IMR-90 (cell line): ENCODE data around the gene STYK1. TPM values are rescaled to one million over a fixed set of nuclear protein-coding genes. Genes with fewer than 3 reads are reported as not detected.

ENCODE experiments used
- ATAC-seq: fragments of 200-7000 bp; cut with Tn5 transposase; 2 replicates; pipeline ENCODE4 v1.9.1; 2020; ENCODE audit warnings: low read depth, mild to moderate bottlenecking, moderate library complexity
- BruUV-seq: library from RNA; stranded (reverse); fragments of 400-500 nt; replicated peaks from 2 replicates; lab custom pipeline; 2021; lab: Mats Ljungman, UMichigan
- CTCF ChIA-PET: fragments of 300-600 bp; formaldehyde crosslinking; extraction: SDS; loops from one replicate; lab custom pipeline; 2021; ENCODE audit warnings: antibody characterized with exemption; lab: Yijun Ruan, JAX
- POLR2A ChIA-PET: fragments of 300-600 bp; sonication (Branson Sonifier 250); formaldehyde crosslinking; loops from one replicate; lab custom pipeline; 2022; ENCODE audit warnings: antibody characterized with exemption; ENCODE audit not compliant: unreplicated experiment; lab: Charles Lee
- DNase-seq: peaks from one replicate; pipeline ENCODE4 v3.0.0; 2013
- H2AFZ ChIP-seq: replicated peaks from 2 replicates; pipeline ENCODE3; 2013; ENCODE audit warnings: low read length, mild to moderate bottlenecking; ENCODE audit not compliant: poor library complexity
- H2AK5ac ChIP-seq: 2 replicates; pipeline ENCODE4 v1.6.1; 2013; ENCODE audit warnings: low read depth, low read length, inconsistent platforms
- H2AK9ac ChIP-seq: replicated peaks from 2 replicates; pipeline ENCODE3; 2013; ENCODE audit warnings: mild to moderate bottlenecking, low read depth, low read length, moderate library complexity; ENCODE audit not compliant: poor library complexity
- H2BK120ac ChIP-seq: 2 replicates; pipeline ENCODE4 v1.6.1; 2013; ENCODE audit warnings: low read depth, low read length, inconsistent platforms
- H2BK15ac ChIP-seq: 3 replicates; pipeline ENCODE4 v1.6.1; 2013; ENCODE audit warnings: low read depth, low read length, inconsistent platforms
- H2BK20ac ChIP-seq: 2 replicates; pipeline ENCODE4 v1.6.1; 2013; ENCODE audit warnings: low read depth, mild to moderate bottlenecking, inconsistent platforms, low read length, moderate library complexity
- H2BK5ac ChIP-seq: 2 replicates; pipeline ENCODE4 v1.6.1; 2013; ENCODE audit warnings: mild to moderate bottlenecking, low read depth, low read length, inconsistent platforms; ENCODE audit not compliant: poor library complexity, severe bottlenecking
- H3K14ac ChIP-seq: replicated peaks from 2 replicates; pipeline ENCODE4 v1.6.1; 2013; ENCODE audit warnings: low read depth, low read length, inconsistent platforms
- H3K18ac ChIP-seq: 2 replicates; pipeline ENCODE4 v1.6.1; 2013; ENCODE audit warnings: low read depth, low read length, control low read depth
- H3K23ac ChIP-seq: 2 replicates; pipeline ENCODE4 v1.6.1; 2013; ENCODE audit warnings: low read depth, low read length, inconsistent platforms
- H3K27ac ChIP-seq: 2 replicates; pipeline ENCODE4 v1.5.1; 2013; ENCODE audit warnings: mild to moderate bottlenecking, control low read depth, low read length; ENCODE audit not compliant: insufficient read depth
- H3K27me3 ChIP-seq: 2 replicates; pipeline ENCODE4 v1.6.1; 2013; ENCODE audit warnings: low read length; ENCODE audit not compliant: control insufficient read depth, insufficient read depth
- H3K36me3 ChIP-seq: 2 replicates; pipeline ENCODE4 v1.6.1; 2013; ENCODE audit warnings: low read length, mixed read lengths; ENCODE audit not compliant: control insufficient read depth, insufficient read depth
- H3K4ac ChIP-seq: 2 replicates; pipeline ENCODE4 v1.6.1; 2013; ENCODE audit warnings: low read depth, low read length, inconsistent platforms
- H3K4me1 ChIP-seq: 2 replicates; pipeline ENCODE4 v1.6.1; 2013; ENCODE audit warnings: low read length, mixed read lengths; ENCODE audit not compliant: control insufficient read depth, insufficient read depth
- H3K4me2 ChIP-seq: 2 replicates; pipeline ENCODE4 v1.6.1; 2013; ENCODE audit warnings: low read depth, mild to moderate bottlenecking, control low read depth, low read length, moderate library complexity
- H3K4me3 ChIP-seq: 2 replicates; pipeline ENCODE4 v1.5.1; 2013; ENCODE audit warnings: low read depth, mild to moderate bottlenecking, control low read depth, low read length, moderate library complexity; ENCODE audit not compliant: insufficient read depth
- H3K56ac ChIP-seq: 2 replicates; pipeline ENCODE4 v1.6.1; 2013; ENCODE audit warnings: low read length, inconsistent platforms; ENCODE audit not compliant: insufficient read depth; ENCODE audit errors: extremely low read depth
- H3K79me1 ChIP-seq, 2 experiments: 2 replicates each; pipeline ENCODE4 v1.6.1; 2013; ENCODE audit warnings: low read length in 2 of 2, inconsistent platforms in 1 of 2, low read depth in 1 of 2
- H3K9ac ChIP-seq: 2 replicates; pipeline ENCODE4 v1.6.1; 2013; ENCODE audit warnings: low read depth, low read length, control low read depth
- H3K9me1 ChIP-seq: 2 replicates; pipeline ENCODE4 v1.6.1; 2013; ENCODE audit warnings: low read length, inconsistent platforms; ENCODE audit not compliant: insufficient read depth
- H3K9me3 ChIP-seq: 2 replicates; pipeline ENCODE4 v1.6.1; 2013; ENCODE audit warnings: low read length; ENCODE audit not compliant: control insufficient read depth, insufficient read depth
- H4K20me1 ChIP-seq: 2 replicates; pipeline ENCODE4 v1.6.1; 2013; ENCODE audit warnings: low read length, inconsistent platforms; ENCODE audit not compliant: insufficient read depth
- H4K5ac ChIP-seq: 2 replicates; pipeline ENCODE4 v1.6.1; 2013; ENCODE audit warnings: mild to moderate bottlenecking, low read depth, low read length, control low read depth
- H4K8ac ChIP-seq, 2 experiments: 2 replicates each; pipeline ENCODE4 v1.6.1; 2013; ENCODE audit warnings: low read depth in 2 of 2, low read length in 2 of 2, control low read depth in 1 of 2, inconsistent platforms in 1 of 2
- H4K91ac ChIP-seq: 2 replicates; pipeline ENCODE4 v1.6.1; 2013; ENCODE audit warnings: low read depth, low read length, inconsistent platforms; ENCODE audit not compliant: insufficient read depth
- BHLHE40 ChIP-seq: fragments of 150-350 bp; IDR thresholded peaks from 2 replicates; pipeline ENCODE4 v1.6.1; 2016; ENCODE audit warnings: mild to moderate bottlenecking, low read depth, low read length
- CEBPB ChIP-seq: IDR thresholded peaks from 2 replicates; pipeline ENCODE4 v1.6.1; 2012; ENCODE audit warnings: low read depth, low read length, improper control_type of control experiment
- CHD1 ChIP-seq: IDR thresholded peaks from 2 replicates; pipeline ENCODE4 v1.6.1; 2012; ENCODE audit warnings: low read depth, low read length, improper control_type of control experiment
- POLR2A ChIP-seq: IDR thresholded peaks from 2 replicates; pipeline ENCODE4 v1.6.1; 2012; ENCODE audit warnings: mild to moderate bottlenecking, low read depth, low read length
- USF2 ChIP-seq: fragments of 150-350 bp; IDR thresholded peaks from 2 replicates; pipeline ENCODE4 v1.6.1; 2017; ENCODE audit warnings: mild to moderate bottlenecking, antibody characterized with exemption, low read length, low read depth
- WGBS, 2 experiments: methylation state at CpG; one replicate each; pipeline versions ENCODE4 v1.1.5 to v1.1.7; 2013; ENCODE audit warnings: missing lambda C conversion rate in 2 of 2; ENCODE audit not compliant: insufficient read length in 1 of 2; ENCODE audit errors: extremely low coverage in 2 of 2; 5-methylcytosine and 5-hydroxymethylcytosine counted together
- dilution Hi-C: fragments of 300-500 bp; cut with HindIII; formaldehyde crosslinking; loops from one replicate; pipeline ENCODE4 v1.14.3; 2018; ENCODE audit warnings: low sequenced_read_pairs; ENCODE audit not compliant: unreplicated experiment
- in situ Hi-C: fragments of 300-500 bp; cut with MboI; formaldehyde crosslinking; loops from 3 replicates; pipeline ENCODE4 v1.14.3; 2019; ENCODE audit warnings: low sequenced_read_pairs, inconsistent platforms, mixed read lengths
- intact Hi-C: fragments of 100-400 bp; cut with micrococcal nuclease; formaldehyde crosslinking; loops from 2 replicates; pipeline ENCODE4 v1.10.0; 2022
- polyA plus RNA-seq, 3 experiments: library from polyadenylated mRNA; depleted of rRNA; stranded (reverse); fragments of >200 nt; gene quantifications; 2 replicates each; pipeline ENCODE4 v1.2.3, GENCODE V29; 2012; ENCODE audit warnings: low replicate concordance in 1 of 3
- total RNA-seq: library from RNA; depleted of rRNA; stranded (reverse); fragments of >200 nt; gene quantifications from 2 replicates; pipeline ENCODE4 v1.2.3, GENCODE V29; 2012

STYK1 gene
- total and polyA plus RNA-seq, 2 of the 4 experiments (the other 2 are of a cell fraction): 0.36 to 0.72 TPM

- Histone ChIP-seq H3K36me3 (no peaks in the 10 kb centered on the region), H3K9me1 (no peaks in the 10 kb centered on the region), H3K9me3 (no peaks in the 10 kb centered on the region), H3K27me3 (no peaks in the 10 kb centered on the region), H3K4me2 (peak overlapping the region; percentile 43; the same call in 1 of the 2 replicates), H2AK5ac (peak overlapping the region; percentile 83; the same call in 1 of the 2 replicates), H3K9ac (no peak overlapping the region), H2BK15ac (peak overlapping the region; percentile 35; the same call in 1 of the 3 replicates), H3K23ac (peak overlapping the region; percentile 80), H4K5ac (no peak overlapping the region; the same call in 1 of the 2 replicates), H3K14ac (peak overlapping the region; percentile 55), H3K4me3 (no peak overlapping the region), H3K79me1 (no peaks in the 10 kb centered on the region), H3K4me1 (peaks cover 6% of the 10 kb centered on the region; the same call in 1 of the 2 replicates), H2BK120ac (peak overlapping the region; percentile 89), H3K56ac (peak overlapping the region; percentile 37; the same call in 1 of the 2 replicates), H3K18ac (peak overlapping the region; percentile 87; the same call in 1 of the 2 replicates), H2AK9ac (no peak overlapping the region), H3K4ac (peak overlapping the region; percentile 80), H2BK20ac (peak overlapping the region; percentile 84), H2BK5ac (peak overlapping the region; percentile 76), H4K8ac (peak overlapping the region; percentile 44 to 84), H2AFZ (no peak overlapping the region), H4K20me1 (no peaks in the 10 kb centered on the region), H4K91ac (peak overlapping the region; percentile 68), H3K27ac (no peak overlapping the region)
- in situ Hi-C loops: no loop called here
- ChIA-PET CTCF (no interaction called here), POLR2A (no interaction called here)
- WGBS, 2 experiments: 0% methylated on average over 1 of the region's 5 CpGs; no CpG with 5 or more reads in 1 of the 2 experiments
- ATAC-seq (peak; percentile 86), DNase-seq (peak; percentile 71)
- no TSS peak for BruUV-seq
- intact Hi-C loops: no loop called here
- dilution Hi-C loops: no loop called here
- TF ChIP-seq CEBPB: peak; percentile 17; the same call in 1 of the 2 replicates
- no peak for TF ChIP-seq USF2
- no peak for TF ChIP-seq POLR2A
- TF ChIP-seq CHD1: no peak
- TF ChIP-seq BHLHE40: no peak
Measured at GRCh38 chr12:10634427-10634826, 39.4 kb downstream of the STYK1 start.
